KOPT-K1 (cell line): ENCODE data around the gene PRTFDC1.
A peak's percentile ranks its signal among the peaks of the same experiment; 100 is the strongest.
"Not testable (repeated sequence)": the region's sequence is repeated elsewhere in the genome, so short reads cannot be mapped to it uniquely, and the experiment has no call there.

Source experiments
- H3K27ac ChIP-seq: fragments of 200-600 bp; sonication (generic); 2 replicates; pipeline ENCODE4 v1.5.1; 2016; ENCODE audit warnings: antibody characterized with exemption, mild to moderate bottlenecking, low read depth, low read length; ENCODE audit not compliant: poor library complexity, severe bottlenecking
- H3K36me3 ChIP-seq: fragments of 200-600 bp; sonication (generic); 2 replicates; pipeline ENCODE4 v1.5.1; 2017; ENCODE audit warnings: antibody characterized with exemption, mild to moderate bottlenecking, low read length, moderate library complexity; ENCODE audit not compliant: insufficient read depth
- H3K9me3 ChIP-seq: fragments of 200-600 bp; sonication (generic); 2 replicates; pipeline ENCODE4 v1.5.1; 2017; ENCODE audit warnings: antibody characterized with exemption, low read length, mild to moderate bottlenecking; ENCODE audit not compliant: insufficient read depth, poor library complexity, severe bottlenecking

PRTFDC1 gene

DNA sequence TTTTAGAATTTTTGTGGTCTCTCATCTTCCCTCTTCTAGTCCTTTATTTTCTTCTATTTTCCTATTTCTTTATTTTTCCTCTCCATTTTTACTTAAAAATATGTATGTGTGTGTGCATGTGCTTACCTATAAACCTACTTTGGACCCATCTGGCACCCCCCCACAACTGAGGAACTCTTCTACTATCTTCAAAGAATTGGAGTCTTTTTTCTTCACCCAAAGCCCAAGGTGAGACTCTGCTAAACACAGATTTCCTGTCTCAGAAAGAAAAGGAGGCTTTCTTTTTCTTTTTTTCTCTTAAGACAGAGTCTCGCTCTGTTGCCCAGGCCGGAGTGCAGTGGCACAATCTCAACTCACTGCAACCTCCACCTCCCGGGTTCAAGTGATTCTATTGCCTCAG is 24.2 kb downstream of the PRTFDC1 start:
- Histone ChIP-seq H3K27ac (no peak overlapping the region), H3K36me3 (0 out of 2 replicates have a peak, but pooled peaks cover 7% of the 10 kb centered on the region), H3K9me3 (peaks cover 2% of the 10 kb centered on the region)

DNA sequence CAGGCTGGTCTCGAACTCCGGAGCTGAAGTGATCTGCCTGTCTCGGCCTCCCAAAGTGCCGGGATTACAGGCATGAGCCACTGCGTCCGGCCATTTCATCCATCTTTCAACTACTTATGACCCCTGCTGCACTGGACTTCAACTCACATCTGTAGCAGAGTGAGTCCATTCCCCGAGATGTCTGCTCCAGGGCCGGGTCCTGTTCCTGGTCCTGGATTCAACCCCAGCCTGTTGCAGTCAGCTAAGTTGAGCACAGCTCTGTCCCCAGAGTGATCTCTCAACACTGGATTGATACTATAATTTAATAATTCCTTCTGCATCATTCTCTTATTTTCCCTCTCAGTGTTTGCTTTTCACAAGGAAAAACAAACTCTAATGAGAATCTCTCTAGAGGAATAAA is 25.8 kb downstream of the PRTFDC1 start:
- Histone ChIP-seq H3K36me3 (0 out of 2 replicates have a peak, but pooled peaks cover 7% of the 10 kb centered on the region), H3K9me3 (peaks cover 8% of the 10 kb centered on the region), H3K27ac (no peak overlapping the region)

DNA sequence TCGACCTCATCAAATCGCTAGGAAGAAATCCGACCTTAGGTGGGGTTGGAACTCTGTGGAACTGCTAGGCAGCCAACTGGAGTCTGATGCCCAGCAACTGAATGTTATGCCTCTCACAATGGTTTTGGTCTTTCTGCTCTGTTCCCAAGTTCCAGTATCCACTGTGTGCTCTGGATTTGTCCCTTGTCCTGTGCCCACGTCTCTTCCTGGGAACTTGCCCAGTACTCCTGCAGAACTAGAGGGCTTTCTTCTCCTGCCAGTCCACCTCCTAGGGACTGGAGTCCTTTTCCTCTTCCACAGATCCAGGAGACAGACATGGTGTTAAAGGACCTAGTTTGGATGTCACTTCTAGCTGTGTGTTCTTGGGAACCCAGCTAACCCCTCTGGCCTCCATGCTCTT is 26.6 kb downstream of the PRTFDC1 start:
- Histone ChIP-seq H3K36me3 (0 out of 2 replicates have a peak, but pooled peaks cover 7% of the 10 kb centered on the region), H3K9me3 (peaks cover 8% of the 10 kb centered on the region), H3K27ac (no peak overlapping the region)

DNA sequence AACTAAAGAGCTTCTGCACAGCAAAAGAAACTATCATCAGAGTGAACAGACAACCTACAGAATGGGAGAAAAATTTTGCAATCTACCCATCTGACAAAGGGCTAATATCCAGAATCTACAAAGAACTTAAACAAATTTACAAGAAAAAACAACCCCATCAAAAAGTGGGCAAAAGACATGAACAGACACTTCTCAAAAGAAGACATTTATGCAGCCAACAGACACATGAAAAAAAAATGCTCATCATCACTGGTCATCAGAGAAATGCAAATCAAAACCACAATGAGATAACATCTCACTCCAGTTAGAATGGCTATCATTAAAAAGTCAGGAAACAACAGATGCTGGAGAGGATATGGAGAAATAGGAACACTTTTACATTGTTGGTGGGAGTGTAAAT is 27.9 kb downstream of the PRTFDC1 start:
- Histone ChIP-seq H3K9me3 (peaks cover 12% of the 10 kb centered on the region), H3K36me3 (peaks cover 11% of the 10 kb centered on the region; the same call in 1 of the 2 replicates)
- H3K27ac ChIP-seq: not testable (repeated sequence)

DNA sequence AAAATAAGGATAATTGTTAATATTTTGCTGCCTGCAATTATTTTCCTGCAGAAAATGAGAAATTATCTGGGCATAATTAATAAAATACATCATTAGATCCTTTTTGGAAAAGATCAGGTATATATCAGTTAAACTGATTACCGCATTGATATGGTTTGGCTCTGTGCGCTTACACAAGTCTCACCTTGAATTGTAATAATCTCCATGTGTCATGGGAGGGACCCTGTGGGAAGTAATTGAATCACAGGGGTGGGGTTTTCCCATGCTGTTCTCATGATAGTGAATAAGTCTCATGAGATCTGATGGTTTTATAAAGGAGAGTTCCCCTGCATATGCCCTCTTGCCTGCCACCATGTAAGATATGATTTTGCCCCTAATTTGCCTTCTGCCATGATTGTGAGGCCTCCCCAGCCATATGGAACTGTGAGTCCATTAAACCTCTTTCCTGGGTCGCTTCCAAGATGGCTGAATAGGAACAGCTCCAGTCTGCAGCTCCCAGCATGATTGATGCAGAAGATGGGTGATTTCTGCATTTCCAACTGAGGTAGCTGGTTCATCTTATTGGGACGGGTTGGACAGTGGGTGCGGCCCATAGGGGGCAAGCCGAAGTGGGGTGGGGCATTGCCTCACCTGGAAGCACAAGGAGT is 30.1 kb downstream of the PRTFDC1 start:
- not testable (repeated sequence) for H3K27ac ChIP-seq
- peaks cover 14% of the 10 kb centered on the region; the same call in 1 of the 2 replicates for H3K36me3 ChIP-seq
- H3K9me3 ChIP-seq: peaks cover 24% of the 10 kb centered on the region

DNA sequence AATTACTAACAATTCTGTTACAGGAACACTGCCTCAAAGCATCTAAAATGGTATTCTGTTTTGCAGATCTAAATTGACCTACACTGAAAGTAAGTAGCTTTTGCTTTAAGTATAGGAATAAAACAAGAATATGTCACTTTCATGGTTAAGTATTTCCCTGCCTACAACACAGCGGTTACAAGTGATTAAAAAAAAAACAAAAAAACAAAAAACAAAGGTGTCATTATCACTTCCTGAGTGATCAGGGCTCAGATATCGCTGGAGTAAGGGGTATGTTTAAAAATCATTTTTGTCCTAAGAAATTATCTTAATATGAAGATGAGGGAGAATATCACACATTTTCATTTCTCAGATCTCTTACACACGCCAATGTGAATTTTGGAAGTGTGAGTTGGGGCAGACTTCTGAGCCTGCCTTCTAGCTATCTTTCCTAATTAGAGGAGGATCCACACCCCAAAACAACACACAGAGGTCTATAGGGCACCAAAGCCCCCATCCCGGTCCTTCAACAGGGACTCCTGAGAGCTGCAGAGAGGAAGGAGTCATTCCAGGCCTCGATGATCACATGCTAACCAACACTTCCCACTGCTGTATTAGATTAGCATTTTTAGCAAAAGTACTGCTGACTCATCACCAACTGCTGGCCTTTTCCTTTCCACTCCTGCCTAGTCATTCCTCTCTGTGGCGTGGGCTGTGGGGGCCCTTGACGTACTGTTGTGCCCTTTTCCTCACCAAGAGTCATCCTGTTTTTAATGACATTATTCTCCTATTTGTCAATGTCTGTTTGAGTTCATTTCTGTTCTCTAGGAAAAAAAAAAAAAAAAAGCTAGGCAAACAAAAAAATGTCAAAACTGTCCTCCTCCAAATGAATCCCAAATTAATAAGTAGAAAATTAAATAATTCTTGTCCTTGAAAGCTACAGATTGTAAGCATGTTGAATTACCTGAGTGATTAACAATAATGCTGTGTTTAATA is 31.2 kb downstream of the PRTFDC1 start:
- Histone ChIP-seq H3K36me3 (peaks cover 12% of the 10 kb centered on the region; the same call in 1 of the 2 replicates), H3K27ac (peak overlapping the region; percentile 19), H3K9me3 (peaks cover 24% of the 10 kb centered on the region)

DNA sequence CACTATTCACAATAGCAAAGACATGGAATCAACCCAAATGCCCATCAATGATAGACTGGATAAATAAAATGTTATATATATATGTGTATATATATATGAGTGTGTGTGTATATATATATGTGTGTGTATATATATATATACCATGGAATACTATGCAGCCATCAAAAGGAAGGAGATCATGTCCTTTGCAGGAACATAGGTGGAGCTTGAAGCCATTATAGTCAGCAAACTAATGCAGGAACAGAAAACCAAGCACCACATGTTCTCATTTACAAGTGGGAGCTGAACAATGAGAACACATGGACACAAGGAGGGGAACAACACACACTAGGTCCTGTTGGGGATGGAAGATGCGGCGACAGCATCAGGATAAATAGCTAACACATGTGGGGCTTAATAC is 32.2 kb downstream of the PRTFDC1 start:
- H3K36me3 ChIP-seq, H3K27ac ChIP-seq: not testable (repeated sequence)
- peaks cover 24% of the 10 kb centered on the region for H3K9me3 ChIP-seq

DNA sequence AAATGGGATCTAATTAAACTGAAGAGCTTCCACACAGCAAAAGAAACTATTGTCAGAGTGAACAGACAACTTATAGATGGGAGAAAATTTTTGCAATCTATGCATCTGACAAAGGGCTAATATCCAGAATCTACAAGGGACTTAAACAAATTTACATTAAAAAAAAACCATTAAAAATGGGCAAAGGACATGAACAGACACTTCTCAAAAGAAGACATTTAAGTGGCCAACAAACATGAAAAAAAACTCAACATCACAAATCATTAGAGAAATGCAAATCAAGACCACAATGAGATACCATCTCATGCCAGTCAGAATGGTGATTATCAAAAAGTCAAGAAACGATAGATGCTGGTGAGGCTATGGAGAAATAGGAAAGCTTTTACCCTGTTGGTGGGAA is 32.8 kb downstream of the PRTFDC1 start:
- H3K36me3 ChIP-seq, H3K27ac ChIP-seq: not testable (repeated sequence)
- H3K9me3 ChIP-seq: peaks cover 24% of the 10 kb centered on the region

DNA sequence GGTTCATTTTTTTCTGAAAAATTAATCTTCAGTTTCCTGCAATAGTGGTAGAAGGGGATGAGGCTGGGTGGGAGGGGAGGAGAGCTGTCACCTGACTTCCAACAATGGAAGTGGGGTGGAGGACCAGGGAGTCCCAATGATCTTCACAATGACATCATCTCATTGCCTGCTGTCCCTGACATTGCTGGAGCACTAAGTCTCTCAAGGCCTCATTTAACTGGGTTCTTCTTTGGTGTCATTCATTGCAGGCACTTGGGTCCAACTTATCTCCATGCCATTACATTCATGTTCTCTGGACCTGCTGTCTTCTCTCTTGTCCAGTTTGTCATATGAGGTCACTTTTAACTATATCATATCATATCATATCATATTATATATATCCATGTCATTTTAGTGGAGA is 34.4 kb downstream of the PRTFDC1 start:
- no peak overlapping the region for H3K27ac ChIP-seq
- peaks cover 7% of the 10 kb centered on the region; the same call in 1 of the 2 replicates for H3K36me3 ChIP-seq
- peaks cover 20% of the 10 kb centered on the region for H3K9me3 ChIP-seq

DNA sequence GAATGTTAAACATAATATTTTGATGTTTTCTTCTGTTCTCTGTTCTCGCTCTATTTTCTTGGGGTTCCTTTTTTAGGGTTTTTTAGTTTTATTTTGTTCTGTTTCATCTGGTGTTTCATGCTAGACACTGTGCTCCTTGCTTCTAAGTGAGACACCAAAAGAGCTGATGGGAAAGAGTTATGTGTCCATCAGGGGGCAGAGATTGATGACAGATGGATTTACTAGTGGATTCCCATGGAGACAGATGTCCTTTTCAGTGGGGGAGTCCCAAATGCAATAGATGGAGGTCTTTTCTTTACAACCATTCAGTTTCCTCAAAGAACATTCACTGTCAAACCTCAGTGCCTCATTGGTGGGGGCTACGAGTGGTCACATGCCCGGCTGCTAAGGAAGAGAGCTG is 34.9 kb downstream of the PRTFDC1 start:
- peaks cover 15% of the 10 kb centered on the region for H3K9me3 ChIP-seq
- no peak overlapping the region for H3K27ac ChIP-seq
- peaks cover 7% of the 10 kb centered on the region; the same call in 1 of the 2 replicates for H3K36me3 ChIP-seq

DNA sequence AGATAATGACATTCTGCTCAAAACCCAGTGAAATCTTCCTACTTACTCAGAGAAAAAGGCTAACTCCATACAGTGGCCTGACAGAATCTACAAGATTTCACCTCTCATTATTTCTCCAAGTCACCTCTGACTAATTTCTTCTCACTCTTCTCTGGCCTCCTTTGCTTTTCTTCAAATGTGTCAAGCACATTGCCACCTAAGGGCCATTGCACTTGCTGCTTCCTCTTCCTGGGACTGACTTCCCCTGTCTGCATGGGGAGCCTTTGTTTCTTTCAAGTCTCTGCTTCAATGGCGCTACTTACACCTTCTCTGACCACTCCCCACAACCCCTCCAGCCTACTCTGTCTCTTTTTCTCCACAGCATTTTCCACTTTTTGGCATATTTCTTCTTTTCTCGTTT is 36.0 kb downstream of the PRTFDC1 start:
- H3K36me3 ChIP-seq: peaks cover 7% of the 10 kb centered on the region; the same call in 1 of the 2 replicates
- no peak overlapping the region for H3K27ac ChIP-seq
- peaks cover 15% of the 10 kb centered on the region for H3K9me3 ChIP-seq

DNA sequence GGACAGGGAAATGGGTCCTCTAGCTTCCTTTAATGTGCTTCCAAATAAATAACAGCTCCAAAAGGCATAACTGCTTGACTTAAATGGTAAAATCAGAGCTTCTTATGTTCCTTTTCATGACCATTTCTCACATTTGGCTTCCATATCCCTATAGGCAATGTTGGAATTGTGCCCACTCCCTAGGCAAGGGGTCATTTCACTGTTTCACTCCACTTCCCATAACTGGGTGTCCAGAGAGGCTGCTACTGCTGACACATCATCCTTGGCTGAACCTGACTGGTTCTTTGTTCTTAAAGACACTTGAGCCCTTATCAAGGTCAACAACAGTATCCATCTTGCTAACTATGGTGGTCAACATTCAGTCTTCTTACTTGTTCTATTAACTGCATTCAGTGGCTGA is 37.1 kb downstream of the PRTFDC1 start:
- Histone ChIP-seq H3K36me3 (peaks cover 7% of the 10 kb centered on the region; the same call in 1 of the 2 replicates), H3K9me3 (peaks cover 15% of the 10 kb centered on the region), H3K27ac (no peak overlapping the region)

DNA sequence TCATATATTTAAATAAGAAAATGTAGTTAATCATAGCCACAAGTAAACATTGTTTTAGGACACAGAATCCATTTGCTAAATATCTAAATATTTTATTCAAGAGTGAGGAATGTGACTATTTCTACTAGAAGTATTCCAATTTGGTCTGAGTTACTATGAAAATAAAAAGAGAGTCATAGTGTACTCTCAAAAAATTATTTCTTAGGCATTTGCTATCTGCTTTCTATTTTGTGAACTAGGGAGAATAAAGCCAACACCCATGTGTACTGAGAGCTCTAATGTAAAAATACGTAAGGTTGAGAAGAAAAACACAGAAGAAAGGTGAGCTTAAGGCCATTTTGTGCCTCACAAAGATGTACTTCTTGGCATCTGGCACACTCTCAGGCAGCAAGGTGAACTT is 38.3 kb downstream of the PRTFDC1 start:
- no peak overlapping the region for H3K27ac ChIP-seq
- peaks cover 8% of the 10 kb centered on the region for H3K9me3 ChIP-seq
- no peaks in the 10 kb centered on the region for H3K36me3 ChIP-seq

DNA sequence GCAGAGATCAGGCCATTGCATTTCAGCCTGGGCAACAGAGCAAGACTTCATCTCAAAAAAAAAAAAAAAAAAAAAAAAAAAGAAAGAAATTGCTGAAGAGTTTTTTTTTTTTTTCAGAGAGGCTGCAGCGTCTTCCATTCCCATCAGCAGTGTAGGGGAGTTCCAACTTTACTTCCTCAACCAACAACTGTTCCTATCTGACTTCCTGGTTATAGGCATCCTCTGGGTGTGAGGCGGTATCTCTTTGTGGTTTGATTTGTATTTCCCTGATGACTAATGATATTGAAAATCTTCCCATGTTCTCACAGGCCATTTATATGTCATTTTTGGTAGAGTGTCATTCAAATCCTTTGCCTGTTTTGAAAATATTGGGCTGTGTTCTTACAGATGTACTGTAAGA is 40.2 kb downstream of the PRTFDC1 start:
- Histone ChIP-seq H3K36me3 (peaks cover under 1% of the 10 kb centered on the region; the same call in 1 of the 2 replicates), H3K27ac (no peak overlapping the region), H3K9me3 (peaks cover 2% of the 10 kb centered on the region)

DNA sequence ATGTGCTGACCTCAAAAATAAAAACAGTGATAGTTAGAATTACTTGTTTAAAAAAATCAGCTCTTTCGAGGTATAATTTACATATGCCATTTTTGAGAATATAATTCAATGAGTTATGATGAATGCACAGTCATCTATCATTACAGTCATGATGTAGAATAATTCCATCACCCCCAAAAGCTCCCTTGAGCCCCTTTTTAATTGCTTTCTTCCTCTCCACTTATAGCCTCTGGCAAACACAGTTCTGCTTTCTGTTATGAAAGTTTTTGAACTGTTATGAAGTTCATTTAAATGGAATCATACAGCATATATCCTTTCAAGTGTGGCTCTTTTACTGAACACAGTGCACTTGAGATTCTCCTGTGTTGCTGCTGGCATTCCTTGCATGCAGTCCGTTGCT is 41.4 kb downstream of the PRTFDC1 start:
- peaks cover 12% of the 10 kb centered on the region; the same call in 1 of the 2 replicates for H3K36me3 ChIP-seq
- H3K27ac ChIP-seq: no peak overlapping the region
- H3K9me3 ChIP-seq: peaks cover 14% of the 10 kb centered on the region
